ENCODE measurements around the gene ARL8B.

DNA sequence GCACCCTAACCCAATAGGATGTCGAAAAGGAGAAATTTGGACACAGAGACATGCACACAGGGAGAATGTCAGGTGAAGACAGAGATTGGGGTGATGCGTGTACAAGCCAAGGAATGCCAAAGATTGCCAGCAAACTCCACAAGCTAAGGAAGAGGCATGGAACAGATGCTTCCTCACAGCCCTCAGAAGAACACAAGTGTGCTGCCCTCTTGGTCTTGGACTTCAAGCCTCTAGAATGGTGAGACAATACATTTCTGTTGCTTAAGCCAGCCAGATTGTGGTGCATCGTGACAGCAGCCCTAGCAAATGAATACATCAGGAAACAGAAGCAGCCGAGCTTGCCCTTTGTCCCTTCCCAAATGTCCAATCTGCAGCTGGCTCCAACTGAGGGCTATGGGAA lies 23.7 kb upstream of the ARL8B start:
- TF ChIP-seq, protein P1, sequence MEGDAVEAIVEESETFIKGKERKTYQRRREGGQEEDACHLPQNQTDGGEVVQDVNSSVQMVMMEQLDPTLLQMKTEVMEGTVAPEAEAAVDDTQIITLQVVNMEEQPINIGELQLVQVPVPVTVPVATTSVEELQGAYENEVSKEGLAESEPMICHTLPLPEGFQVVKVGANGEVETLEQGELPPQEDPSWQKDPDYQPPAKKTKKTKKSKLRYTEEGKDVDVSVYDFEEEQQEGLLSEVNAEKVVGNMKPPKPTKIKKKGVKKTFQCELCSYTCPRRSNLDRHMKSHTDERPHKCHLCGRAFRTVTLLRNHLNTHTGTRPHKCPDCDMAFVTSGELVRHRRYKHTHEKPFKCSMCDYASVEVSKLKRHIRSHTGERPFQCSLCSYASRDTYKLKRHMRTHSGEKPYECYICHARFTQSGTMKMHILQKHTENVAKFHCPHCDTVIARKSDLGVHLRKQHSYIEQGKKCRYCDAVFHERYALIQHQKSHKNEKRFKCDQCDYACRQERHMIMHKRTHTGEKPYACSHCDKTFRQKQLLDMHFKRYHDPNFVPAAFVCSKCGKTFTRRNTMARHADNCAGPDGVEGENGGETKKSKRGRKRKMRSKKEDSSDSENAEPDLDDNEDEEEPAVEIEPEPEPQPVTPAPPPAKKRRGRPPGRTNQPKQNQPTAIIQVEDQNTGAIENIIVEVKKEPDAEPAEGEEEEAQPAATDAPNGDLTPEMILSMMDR (conservative IDR thresholded peaks at IDR 0.05; ENCODE audit: low read depth, low read length) = no peak
- no peak for TF ChIP-seq EZH2phosphoT487 (IDR thresholded peaks at IDR 0.05; ENCODE audit: borderline replicate concordance, low read length)

Data from PC-3 (cell line).